A549 (cell line): Measurements from ENCODE around the gene ITGA8. TPM values are rescaled to one million over a fixed set of nuclear protein-coding genes. Genes with fewer than 3 reads are reported as not detected.
A peak's percentile ranks its signal among the peaks of the same experiment; 100 is the strongest.

Experiments used
- ATAC-seq, 2 experiments: fragments of 200-7000 bp in 1 of 2; fragments of >200 bp in 1 of 2; cut with Nextera tagmentation in 1 of 2; cut with Tn5 transposase in 1 of 2; 3 replicates each; pipeline versions ENCODE4 v1.8.0 to v1.9.1; 2018 to 2020; ENCODE audit warnings: mild to moderate bottlenecking in 1 of 2, moderate library complexity in 1 of 2
- CTCF ChIA-PET: fragments of 300-600 bp; sonication (Branson Sonifier 250); formaldehyde crosslinking; extraction: SDS; loops from one replicate; lab custom pipeline; 2021; ENCODE audit warnings: antibody characterized with exemption, inconsistent platforms; lab: Yijun Ruan, JAX
- POLR2A ChIA-PET: fragments of 350-600 bp; formaldehyde crosslinking; extraction: SDS; loops from one replicate; lab custom pipeline; 2021; ENCODE audit warnings: antibody characterized with exemption, inconsistent platforms; lab: Yijun Ruan, JAX
- DNase-seq, 2 experiments: peaks; one replicate each; pipeline versions ENCODE4 v3.0.0 to v3.0.0-alpha.2; 2011 to 2016; ENCODE audit warnings: low read depth in 1 of 2, low spot score in 1 of 2
- FAIRE-seq: peaks from 2 replicates; lab custom pipeline; 2011; peaks lifted over from hg19 to GRCh38; lab: Jason Lieb, UNC
- H3K27ac ChIP-seq, 2 experiments: fragments of >200 bp; sonication (Bioruptor Twin); formaldehyde crosslinking; 3 replicates each; pipeline ENCODE4 v1.5.1; 2016 to 2017
- H3K4me1 ChIP-seq: fragments of >200 bp; sonication (Bioruptor Twin); formaldehyde crosslinking; 3 replicates; pipeline ENCODE4 v1.6.1; 2016
- H3K4me2 ChIP-seq: fragments of >200 bp; sonication (Bioruptor Twin); formaldehyde crosslinking; 3 replicates; pipeline ENCODE4 v1.6.1; 2016
- H3K4me3 ChIP-seq: fragments of >200 bp; sonication (Bioruptor Twin); formaldehyde crosslinking; 3 replicates; pipeline ENCODE4 v1.5.1; 2016
- H3K9me3 ChIP-seq: fragments of >200 bp; sonication (Bioruptor Twin); formaldehyde crosslinking; 3 replicates; pipeline ENCODE4 v1.6.1; 2016
- BHLHE40 ChIP-seq: IDR thresholded peaks from 2 replicates; pipeline ENCODE4 v1.6.1; 2012; ENCODE audit warnings: low read depth, low read length, inconsistent platforms
- EP300 ChIP-seq, 2 experiments: fragments of >200 bp; sonication (Bioruptor Twin); formaldehyde crosslinking; IDR thresholded peaks; 2 replicates in 1 of 2; 3 replicates in 1 of 2; pipeline ENCODE4 v1.6.1; 2016 to 2017
- ESRRA ChIP-seq: fragments of 150-350 bp; IDR thresholded peaks from 2 replicates; pipeline ENCODE4 v1.6.1; 2014; ENCODE audit warnings: mild to moderate bottlenecking, low read length, borderline replicate concordance
- FOXS1 ChIP-seq: fragments of 250-450 bp; sonication (Bioruptor Pico); IDR thresholded peaks from 2 replicates; pipeline ENCODE4 v1.5.0; 2020; ENCODE audit warnings: mild to moderate bottlenecking, moderate library complexity
- HDAC2 ChIP-seq: fragments of 200-600 bp; sonication (generic); IDR thresholded peaks from 2 replicates; pipeline ENCODE4 v1.6.1; 2016
- KDM1A ChIP-seq: fragments of 200-600 bp; sonication (generic); IDR thresholded peaks from 2 replicates; pipeline ENCODE4 v1.6.1; 2016; ENCODE audit warnings: low read depth, mild to moderate bottlenecking
- KDM5A ChIP-seq: fragments of 200-600 bp; sonication (generic); IDR thresholded peaks from 2 replicates; pipeline ENCODE4 v1.6.1; 2016; ENCODE audit warnings: antibody characterized with exemption, mild to moderate bottlenecking
- MAZ ChIP-seq: fragments of 150-350 bp; IDR thresholded peaks from 2 replicates; pipeline ENCODE4 v1.6.1; 2014; ENCODE audit warnings: antibody characterized with exemption, low read depth, low read length, borderline replicate concordance
- NFE2L2 ChIP-seq: fragments of 150-350 bp; conservative IDR thresholded peaks from 2 replicates; pipeline ENCODE4 v1.6.1; 2014; ENCODE audit warnings: low read length
- NPAS2 ChIP-seq: fragments of 250-450 bp; sonication (Bioruptor Pico); IDR thresholded peaks from 2 replicates; pipeline ENCODE4 v1.8.0; 2022; ENCODE audit warnings: mild to moderate bottlenecking, moderate library complexity, borderline replicate concordance
- NR3C1 ChIP-seq: fragments of >200 bp; sonication (Bioruptor Twin); formaldehyde crosslinking; IDR thresholded peaks from 3 replicates; pipeline ENCODE4 v1.6.1; 2017
- PHF8 ChIP-seq: fragments of 200-600 bp; sonication (generic); IDR thresholded peaks from 2 replicates; pipeline ENCODE4 v1.6.1; 2016; ENCODE audit warnings: low read depth, mild to moderate bottlenecking, antibody characterized with exemption, moderate library complexity, borderline replicate concordance
- RAD21 ChIP-seq, 2 experiments: fragments of >200 bp in 1 of 2; sonication (Bioruptor Twin) in 1 of 2; formaldehyde crosslinking in 1 of 2; IDR thresholded peaks in 1 of 2; conservative IDR thresholded peaks in 1 of 2; 2 replicates in 1 of 2; 3 replicates in 1 of 2; pipeline ENCODE4 v1.6.1; 2012 to 2018; ENCODE audit warnings: inconsistent platforms in 1 of 2
- RCOR1 ChIP-seq: fragments of 150-350 bp; IDR thresholded peaks from 2 replicates; pipeline ENCODE4 v1.6.1; 2014; ENCODE audit warnings: antibody characterized with exemption, low read length, low read depth
- SMC3 ChIP-seq: fragments of >200 bp; sonication (Bioruptor Twin); formaldehyde crosslinking; IDR thresholded peaks from 3 replicates; pipeline ENCODE4 v1.6.1; 2018; ENCODE audit warnings: inconsistent platforms
- TFCP2L1 ChIP-seq: fragments of 250-450 bp; sonication (Bioruptor Pico); IDR thresholded peaks from 2 replicates; pipeline ENCODE4 v1.5.0; 2021; ENCODE audit warnings: mild to moderate bottlenecking
- TP53 ChIP-seq: fragments of 250-450 bp; sonication (Bioruptor Pico); IDR thresholded peaks from 2 replicates; pipeline ENCODE4 v1.5.0; 2021; ENCODE audit warnings: mild to moderate bottlenecking, moderate library complexity
- ZC3H11A ChIP-seq: fragments of 450-650 bp; IDR thresholded peaks from 2 replicates; pipeline ENCODE4 v1.6.1; 2014; ENCODE audit warnings: antibody characterized with exemption, mild to moderate bottlenecking
- ZSCAN20 ChIP-seq: fragments of 250-450 bp; sonication (Bioruptor Pico); IDR thresholded peaks from 2 replicates; pipeline ENCODE4 v1.8.0; 2022; ENCODE audit warnings: mild to moderate bottlenecking, moderate library complexity
- WGBS: methylation state at CpG from one replicate; pipeline ENCODE4 v1.1.6; 2017; ENCODE audit errors: missing lambda C conversion rate; 5-methylcytosine and 5-hydroxymethylcytosine counted together
- polyA plus RNA-seq, 4 experiments: library from polyadenylated mRNA; depleted of rRNA in 3 of 4; stranded (reverse); fragments of >200 nt; fragmentation: RNase III in 1 of 4; extraction: RNeasy Plus Mini Kit Qiagen cat#74134 plus additional on column Dnase treatment in 1 of 4; gene quantifications; 2 replicates in 3 of 4; 3 replicates in 1 of 4; pipeline ENCODE4 v1.2.3, GENCODE V29; 2011 to 2017
- TF ChIP-seq, protein P1 (sequence below): fragments of >200 bp; sonication (Bioruptor Twin); formaldehyde crosslinking; IDR thresholded peaks from 3 replicates; pipeline ENCODE4 v1.5.1; 2016
- TF ChIP-seq, protein P2 (sequence below): IDR thresholded peaks from 2 replicates; pipeline ENCODE4 v1.6.1; 2012
- TF ChIP-seq, protein P3 (sequence below): IDR thresholded peaks from 2 replicates; pipeline ENCODE4 v1.6.1; 2012
- TF ChIP-seq, protein P4 (sequence below): fragments of 150-350 bp; IDR thresholded peaks from 2 replicates; pipeline ENCODE4 v1.6.1; 2014; ENCODE audit warnings: low read depth, mild to moderate bottlenecking, low read length
- TF ChIP-seq, protein P5 (sequence below): fragments of 200-600 bp; sonication (generic); IDR thresholded peaks from 2 replicates; pipeline ENCODE4 v1.6.1; 2016; ENCODE audit warnings: antibody characterized with exemption, mild to moderate bottlenecking, moderate library complexity

Gene ITGA8
- polyA plus RNA-seq, 2 of the 4 experiments (the other 2 are of a cell fraction) = 0.12 TPM; not detected in 1

DNA sequence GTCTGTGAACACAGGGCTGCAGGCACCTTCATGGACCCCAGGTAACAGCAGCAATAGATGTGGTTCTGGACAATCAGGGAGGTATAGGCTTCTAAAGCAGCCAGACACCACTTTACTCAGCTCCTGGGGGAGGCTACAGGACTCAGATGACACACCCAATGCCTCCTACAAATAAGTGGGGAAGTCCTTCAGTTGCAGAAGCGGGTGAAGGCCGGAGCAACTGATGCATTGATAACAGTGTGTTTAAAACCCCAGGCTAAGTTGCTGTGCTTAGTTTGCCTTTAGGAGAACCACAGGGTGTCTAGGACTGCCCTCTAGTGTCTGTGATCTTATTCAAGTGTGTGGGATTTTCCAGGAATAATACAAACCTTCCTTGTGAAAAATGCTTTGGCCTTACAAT, 5.9 kb upstream of the ITGA8 start:
- Histone ChIP-seq H3K4me1 (no peaks in the 10 kb centered on the region), H3K27ac (no peak overlapping the region)
- TF ChIP-seq SMC3 (peak; percentile 69), BHLHE40 (no peak), TP53 (CRISPR knock-in tag) (no peak), EP300 (IDR thresholded peaks at IDR 0.05) (no peak), RAD21 (conservative IDR thresholded peaks at IDR 0.05 in 1 of 2, IDR thresholded peaks at IDR 0.05 in 1 of 2) (peak; percentile 70 to 71), ZSCAN20 (CRISPR knock-in tag) (no peak)
- TF ChIP-seq, protein P1, sequence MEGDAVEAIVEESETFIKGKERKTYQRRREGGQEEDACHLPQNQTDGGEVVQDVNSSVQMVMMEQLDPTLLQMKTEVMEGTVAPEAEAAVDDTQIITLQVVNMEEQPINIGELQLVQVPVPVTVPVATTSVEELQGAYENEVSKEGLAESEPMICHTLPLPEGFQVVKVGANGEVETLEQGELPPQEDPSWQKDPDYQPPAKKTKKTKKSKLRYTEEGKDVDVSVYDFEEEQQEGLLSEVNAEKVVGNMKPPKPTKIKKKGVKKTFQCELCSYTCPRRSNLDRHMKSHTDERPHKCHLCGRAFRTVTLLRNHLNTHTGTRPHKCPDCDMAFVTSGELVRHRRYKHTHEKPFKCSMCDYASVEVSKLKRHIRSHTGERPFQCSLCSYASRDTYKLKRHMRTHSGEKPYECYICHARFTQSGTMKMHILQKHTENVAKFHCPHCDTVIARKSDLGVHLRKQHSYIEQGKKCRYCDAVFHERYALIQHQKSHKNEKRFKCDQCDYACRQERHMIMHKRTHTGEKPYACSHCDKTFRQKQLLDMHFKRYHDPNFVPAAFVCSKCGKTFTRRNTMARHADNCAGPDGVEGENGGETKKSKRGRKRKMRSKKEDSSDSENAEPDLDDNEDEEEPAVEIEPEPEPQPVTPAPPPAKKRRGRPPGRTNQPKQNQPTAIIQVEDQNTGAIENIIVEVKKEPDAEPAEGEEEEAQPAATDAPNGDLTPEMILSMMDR = peak; percentile 71
- TF ChIP-seq, all 56 proteins: peak for 3
- FAIRE-seq (no peak), DNase-seq (peak; percentile 44 to 53), ATAC-seq (peak; percentile 88 to 89)
- Histone ChIP-seq H3K4me3 (no peak overlapping the region), H3K4me2 (no peak overlapping the region), H3K9me3 (no peaks in the 10 kb centered on the region)
- WGBS = 5% methylated on average over 2 of the region's 2 CpGs
- ChIA-PET POLR2A (no interaction called here), CTCF (interaction anchor here (0.6 to 3.6 kb wide), 14 partner anchors 11 to 345 kb away, joined by 3 to 16 read pairs (median 3); no protein-coding TSS in a partner anchor)

DNA sequence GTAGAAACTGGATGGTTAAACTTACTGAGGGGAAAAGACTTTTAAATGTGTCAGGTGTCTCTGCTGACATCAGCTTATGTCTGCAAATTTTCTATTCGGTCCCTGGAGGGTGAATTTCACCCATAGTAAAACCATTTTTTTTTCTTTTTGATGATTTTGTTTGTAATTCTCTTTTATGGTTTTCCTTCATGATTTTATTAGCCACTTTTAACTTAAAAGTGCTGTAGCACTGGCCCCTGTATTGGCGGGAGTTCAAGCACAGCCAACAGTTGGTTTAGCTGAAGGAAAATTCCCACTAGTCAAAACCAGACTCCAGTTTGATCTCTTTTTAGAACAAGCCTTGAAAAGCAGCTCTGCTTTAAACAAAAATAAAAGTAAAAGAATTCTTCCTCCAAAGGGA, 5.0 kb upstream of the ITGA8 start:
- ATAC-seq (no peak), DNase-seq (no peak), FAIRE-seq (no peak)
- Histone ChIP-seq H3K4me2 (no peak overlapping the region), H3K9me3 (no peaks in the 10 kb centered on the region), H3K4me1 (peaks cover 4% of the 10 kb centered on the region; the same call in 1 of the 3 replicates), H3K27ac (no peak overlapping the region), H3K4me3 (no peak overlapping the region)
- no peak for TF ChIP-seq NPAS2 (CRISPR knock-in tag)
- no peak for TF ChIP-seq FOXS1
- ChIA-PET CTCF (interaction anchor here (0.7 to 3.6 kb wide), 8 partner anchors 10 to 358 kb away, joined by 3 to 16 read pairs (median 6); no protein-coding TSS in a partner anchor), POLR2A (no interaction called here)
- WGBS = 42% methylated on average over 2 of the region's 2 CpGs

DNA sequence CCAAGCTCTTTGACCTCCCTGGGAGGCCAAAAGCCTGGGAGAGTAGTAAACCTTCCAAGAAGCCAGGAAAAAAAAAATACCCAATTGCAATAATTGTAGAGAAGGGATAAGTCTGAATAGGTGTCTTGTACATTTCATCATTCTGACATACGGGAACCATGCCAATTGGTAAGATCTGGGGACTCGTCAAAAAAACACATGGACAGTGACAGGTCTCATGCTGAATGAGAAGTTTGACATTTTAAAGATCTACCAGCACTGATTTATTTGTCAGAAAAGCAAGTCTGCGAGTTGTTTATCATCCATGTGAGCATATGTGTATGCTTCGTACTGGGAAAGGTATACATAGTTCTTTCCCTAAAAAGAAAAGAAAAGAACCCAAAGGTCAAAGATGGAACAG, 4.1 kb upstream of the ITGA8 start:
- Histone ChIP-seq H3K27ac (no peak overlapping the region), H3K4me2 (no peak overlapping the region), H3K4me1 (peaks cover 5% of the 10 kb centered on the region; the same call in 1 of the 3 replicates), H3K4me3 (no peak overlapping the region), H3K9me3 (no peaks in the 10 kb centered on the region)
- ATAC-seq (no peak), DNase-seq (no peak), FAIRE-seq (no peak)
- 48% methylated on average over 4 of the region's 4 CpGs for WGBS
- ChIA-PET CTCF (interaction anchor here (1.6 to 3.6 kb wide), 4 partner anchors 288 to 295 kb away, joined by 5 to 16 read pairs (median 9); no protein-coding TSS in a partner anchor), POLR2A (no interaction called here)
- TF ChIP-seq, protein P2, sequence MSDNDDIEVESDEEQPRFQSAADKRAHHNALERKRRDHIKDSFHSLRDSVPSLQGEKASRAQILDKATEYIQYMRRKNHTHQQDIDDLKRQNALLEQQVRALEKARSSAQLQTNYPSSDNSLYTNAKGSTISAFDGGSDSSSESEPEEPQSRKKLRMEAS = no peak
- TF ChIP-seq, protein P3, sequence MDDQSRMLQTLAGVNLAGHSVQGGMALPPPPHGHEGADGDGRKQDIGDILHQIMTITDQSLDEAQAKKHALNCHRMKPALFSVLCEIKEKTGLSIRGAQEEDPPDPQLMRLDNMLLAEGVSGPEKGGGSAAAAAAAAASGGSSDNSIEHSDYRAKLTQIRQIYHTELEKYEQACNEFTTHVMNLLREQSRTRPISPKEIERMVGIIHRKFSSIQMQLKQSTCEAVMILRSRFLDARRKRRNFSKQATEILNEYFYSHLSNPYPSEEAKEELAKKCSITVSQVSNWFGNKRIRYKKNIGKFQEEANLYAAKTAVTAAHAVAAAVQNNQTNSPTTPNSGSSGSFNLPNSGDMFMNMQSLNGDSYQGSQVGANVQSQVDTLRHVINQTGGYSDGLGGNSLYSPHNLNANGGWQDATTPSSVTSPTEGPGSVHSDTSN = no peak
- TF ChIP-seq RCOR1 = no peak
- TF ChIP-seq HDAC2 = no peak
- no peak for TF ChIP-seq NFE2L2
- no peak for TF ChIP-seq ZC3H11A
- no peak for TF ChIP-seq PHF8
- TF ChIP-seq MAZ = no peak
- TF ChIP-seq NR3C1 = no peak
- TF ChIP-seq KDM5A = no peak
- TF ChIP-seq, protein P4, sequence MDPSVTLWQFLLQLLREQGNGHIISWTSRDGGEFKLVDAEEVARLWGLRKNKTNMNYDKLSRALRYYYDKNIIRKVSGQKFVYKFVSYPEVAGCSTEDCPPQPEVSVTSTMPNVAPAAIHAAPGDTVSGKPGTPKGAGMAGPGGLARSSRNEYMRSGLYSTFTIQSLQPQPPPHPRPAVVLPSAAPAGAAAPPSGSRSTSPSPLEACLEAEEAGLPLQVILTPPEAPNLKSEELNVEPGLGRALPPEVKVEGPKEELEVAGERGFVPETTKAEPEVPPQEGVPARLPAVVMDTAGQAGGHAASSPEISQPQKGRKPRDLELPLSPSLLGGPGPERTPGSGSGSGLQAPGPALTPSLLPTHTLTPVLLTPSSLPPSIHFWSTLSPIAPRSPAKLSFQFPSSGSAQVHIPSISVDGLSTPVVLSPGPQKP = no peak
- no peak for TF ChIP-seq ESRRA
- no peak for TF ChIP-seq TFCP2L1
- no peak for TF ChIP-seq TP53 (CRISPR knock-in tag)
- no peak for TF ChIP-seq KDM1A
- TF ChIP-seq, protein P5, sequence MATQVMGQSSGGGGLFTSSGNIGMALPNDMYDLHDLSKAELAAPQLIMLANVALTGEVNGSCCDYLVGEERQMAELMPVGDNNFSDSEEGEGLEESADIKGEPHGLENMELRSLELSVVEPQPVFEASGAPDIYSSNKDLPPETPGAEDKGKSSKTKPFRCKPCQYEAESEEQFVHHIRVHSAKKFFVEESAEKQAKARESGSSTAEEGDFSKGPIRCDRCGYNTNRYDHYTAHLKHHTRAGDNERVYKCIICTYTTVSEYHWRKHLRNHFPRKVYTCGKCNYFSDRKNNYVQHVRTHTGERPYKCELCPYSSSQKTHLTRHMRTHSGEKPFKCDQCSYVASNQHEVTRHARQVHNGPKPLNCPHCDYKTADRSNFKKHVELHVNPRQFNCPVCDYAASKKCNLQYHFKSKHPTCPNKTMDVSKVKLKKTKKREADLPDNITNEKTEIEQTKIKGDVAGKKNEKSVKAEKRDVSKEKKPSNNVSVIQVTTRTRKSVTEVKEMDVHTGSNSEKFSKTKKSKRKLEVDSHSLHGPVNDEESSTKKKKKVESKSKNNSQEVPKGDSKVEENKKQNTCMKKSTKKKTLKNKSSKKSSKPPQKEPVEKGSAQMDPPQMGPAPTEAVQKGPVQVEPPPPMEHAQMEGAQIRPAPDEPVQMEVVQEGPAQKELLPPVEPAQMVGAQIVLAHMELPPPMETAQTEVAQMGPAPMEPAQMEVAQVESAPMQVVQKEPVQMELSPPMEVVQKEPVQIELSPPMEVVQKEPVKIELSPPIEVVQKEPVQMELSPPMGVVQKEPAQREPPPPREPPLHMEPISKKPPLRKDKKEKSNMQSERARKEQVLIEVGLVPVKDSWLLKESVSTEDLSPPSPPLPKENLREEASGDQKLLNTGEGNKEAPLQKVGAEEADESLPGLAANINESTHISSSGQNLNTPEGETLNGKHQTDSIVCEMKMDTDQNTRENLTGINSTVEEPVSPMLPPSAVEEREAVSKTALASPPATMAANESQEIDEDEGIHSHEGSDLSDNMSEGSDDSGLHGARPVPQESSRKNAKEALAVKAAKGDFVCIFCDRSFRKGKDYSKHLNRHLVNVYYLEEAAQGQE = no peak
- TF ChIP-seq, protein P1 = no peak
